Breast epithelium (tissue), 4 donors: ENCODE results near the gene NAV2. TPM values are rescaled to one million over a fixed set of nuclear protein-coding genes. Genes with fewer than 3 reads are reported as not detected.

Experiments
- DNase-seq, 2 donors: peaks; one replicate each; pipeline ENCODE4 v3.0.0-alpha.2; 2019; ENCODE audit warnings: low spot score in 2 of 2
- H3K27ac ChIP-seq, 2 donors: fragments of 200-600 bp; sonication (generic) in 1 of 2; one replicate each; pipeline ENCODE4 v1.5.1; 2016 to 2019; ENCODE audit warnings: mild to moderate bottlenecking in 1 of 2
- H3K27me3 ChIP-seq, 2 donors: fragments of 200-600 bp; sonication (generic) in 1 of 2; one replicate each; pipeline versions ENCODE4 v1.5.1 to v1.6.0; 2017 to 2019; ENCODE audit warnings: control low read depth in 1 of 2, mild to moderate bottlenecking in 1 of 2
- H3K36me3 ChIP-seq: fragments of 200-600 bp; one replicate; pipeline ENCODE4 v1.5.1; 2019
- H3K4me1 ChIP-seq, 2 donors: fragments of 200-600 bp; sonication (generic); one replicate each; pipeline ENCODE4 v1.5.1; 2016 to 2019; ENCODE audit warnings: control low read depth in 1 of 2
- H3K4me3 ChIP-seq, 3 donors: fragments of 200-600 bp; sonication (generic); 1 replicate in 2 of 3; 2 replicates in 1 of 3; pipeline ENCODE4 v1.5.1; 2016 to 2019; ENCODE audit warnings: mild to moderate bottlenecking in 3 of 3, moderate library complexity in 2 of 3
- H3K9me3 ChIP-seq, 2 donors: fragments of 200-600 bp; sonication (generic) in 1 of 2; one replicate each; pipeline ENCODE4 v1.5.1; 2016 to 2019; ENCODE audit warnings: control low read depth in 1 of 2
- POLR2A ChIP-seq: fragments of 450-650 bp; IDR thresholded peaks from one replicate; pipeline ENCODE4 v1.6.1; 2016; ENCODE audit warnings: antibody characterized with exemption, mild to moderate bottlenecking, moderate library complexity
- POLR2AphosphoS5 ChIP-seq, 3 donors: sonication (generic); formaldehyde crosslinking; IDR thresholded peaks; one replicate each; pipeline ENCODE4 v1.6.1; 2017; ENCODE audit warnings: antibody characterized with exemption in 3 of 3
- intact Hi-C: fragments of 100-400 bp; cut with DNase I; formaldehyde crosslinking; loops from one replicate; pipeline ENCODE4 v1.15.1; 2023; ENCODE audit warnings: low total_unique reads
- total RNA-seq, 3 donors: library from RNA; depleted of rRNA; stranded (reverse); fragments of >200 nt; gene quantifications; one replicate each; pipeline ENCODE4 v1.1.0, GENCODE V29; 2016
- TF ChIP-seq, protein P1 (sequence below), 3 donors: fragments of 450-650 bp; IDR thresholded peaks; one replicate each; pipeline ENCODE4 v1.5.1; 2016 to 2017; ENCODE audit warnings: antibody characterized with exemption in 3 of 3, mild to moderate bottlenecking in 3 of 3, moderate library complexity in 3 of 3

NAV2 gene
- total RNA-seq, 3 donors from 2014 or later = 28.2 to 61.8 (median 31.4) TPM

DNA sequence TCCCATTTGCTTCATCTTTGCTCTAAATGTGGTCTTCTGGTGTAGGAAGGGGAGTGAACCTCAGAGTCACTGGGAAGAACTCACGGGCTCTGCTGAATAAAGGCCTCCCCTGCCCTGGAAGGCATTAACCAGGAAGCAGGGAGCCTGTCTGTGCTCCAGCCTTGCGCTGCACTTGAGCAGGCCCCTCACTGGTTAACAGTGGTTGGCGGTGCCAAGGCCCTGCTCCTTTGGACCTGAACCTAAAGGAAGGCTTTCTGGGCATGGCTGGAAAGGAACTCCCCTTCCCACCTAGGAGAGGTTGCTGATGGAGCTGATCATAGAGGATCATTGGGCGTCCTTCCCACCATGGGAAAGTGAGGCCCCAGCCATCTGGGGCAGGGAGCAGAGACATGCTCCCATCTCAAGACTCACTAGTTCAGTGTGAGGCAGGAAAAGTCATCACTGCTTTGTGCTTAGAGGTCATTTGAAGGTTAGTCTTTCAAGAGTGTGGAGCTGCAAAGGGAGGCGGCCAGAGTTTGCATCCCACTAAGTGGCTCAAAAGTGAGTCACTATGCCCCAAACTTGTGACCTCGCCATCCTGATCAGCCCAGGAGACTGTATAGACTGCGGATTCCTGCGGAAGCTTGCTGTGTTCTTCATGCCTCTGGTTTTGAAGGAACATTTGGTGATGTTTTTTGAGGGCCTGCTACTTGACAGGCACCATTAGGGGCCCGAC is 397.3 kb downstream of the NAV2 start:
- Histone ChIP-seq H3K27me3 (no peaks in the 10 kb centered on the region), H3K4me1 (no peaks in the 10 kb centered on the region), H3K36me3 (no peaks in the 10 kb centered on the region), H3K27ac (no peak overlapping the region), H3K4me3 (no peak overlapping the region), H3K9me3 (no peaks in the 10 kb centered on the region)
- no peak for DNase-seq
- TF ChIP-seq, protein P1, sequence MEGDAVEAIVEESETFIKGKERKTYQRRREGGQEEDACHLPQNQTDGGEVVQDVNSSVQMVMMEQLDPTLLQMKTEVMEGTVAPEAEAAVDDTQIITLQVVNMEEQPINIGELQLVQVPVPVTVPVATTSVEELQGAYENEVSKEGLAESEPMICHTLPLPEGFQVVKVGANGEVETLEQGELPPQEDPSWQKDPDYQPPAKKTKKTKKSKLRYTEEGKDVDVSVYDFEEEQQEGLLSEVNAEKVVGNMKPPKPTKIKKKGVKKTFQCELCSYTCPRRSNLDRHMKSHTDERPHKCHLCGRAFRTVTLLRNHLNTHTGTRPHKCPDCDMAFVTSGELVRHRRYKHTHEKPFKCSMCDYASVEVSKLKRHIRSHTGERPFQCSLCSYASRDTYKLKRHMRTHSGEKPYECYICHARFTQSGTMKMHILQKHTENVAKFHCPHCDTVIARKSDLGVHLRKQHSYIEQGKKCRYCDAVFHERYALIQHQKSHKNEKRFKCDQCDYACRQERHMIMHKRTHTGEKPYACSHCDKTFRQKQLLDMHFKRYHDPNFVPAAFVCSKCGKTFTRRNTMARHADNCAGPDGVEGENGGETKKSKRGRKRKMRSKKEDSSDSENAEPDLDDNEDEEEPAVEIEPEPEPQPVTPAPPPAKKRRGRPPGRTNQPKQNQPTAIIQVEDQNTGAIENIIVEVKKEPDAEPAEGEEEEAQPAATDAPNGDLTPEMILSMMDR (IDR thresholded peaks at IDR 0.05) = no peak
- intact Hi-C loops = no loop called here

DNA sequence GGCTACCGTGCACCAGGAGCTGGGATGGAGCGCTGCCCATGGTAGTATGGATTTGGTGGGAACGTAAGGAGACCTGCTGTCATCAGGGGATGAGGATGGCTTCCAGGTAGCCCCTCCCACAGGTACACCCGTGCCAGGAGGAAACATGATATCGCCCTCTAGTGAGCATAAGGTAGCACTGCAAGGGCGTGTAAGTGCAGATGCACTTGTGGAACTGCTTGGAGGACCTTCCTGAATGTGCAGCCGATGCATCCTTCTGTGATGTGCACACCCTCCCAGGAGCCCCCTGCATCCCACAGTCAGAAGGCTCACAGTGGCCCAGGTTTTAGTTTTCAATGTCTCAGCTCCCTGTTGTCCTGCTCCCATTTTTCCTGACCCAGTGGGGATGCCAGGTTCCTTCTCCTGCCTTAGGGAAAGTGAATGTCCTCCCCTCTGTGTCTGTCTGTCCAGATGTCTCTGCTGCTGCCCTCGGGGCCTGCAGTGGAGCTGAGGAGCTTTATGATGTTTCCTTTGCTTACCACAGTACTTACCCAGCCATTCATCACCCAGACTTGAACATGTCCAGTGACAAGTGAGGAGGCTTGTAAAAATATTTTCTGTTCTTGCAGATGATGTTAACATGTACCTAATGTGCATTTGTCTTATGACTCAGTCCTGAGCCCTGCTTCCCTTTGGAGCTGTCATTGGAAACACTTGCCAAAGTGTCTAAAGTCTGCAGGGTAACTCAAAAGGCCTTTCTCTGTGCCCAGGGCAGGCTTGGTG is 398.5 kb downstream of the NAV2 start:
- no peaks in the 10 kb centered on the region for H3K27me3 ChIP-seq
- no peak overlapping the region for H3K4me3 ChIP-seq
- H3K9me3 ChIP-seq = no peaks in the 10 kb centered on the region
- intact Hi-C loops = no loop called here
- no peaks in the 10 kb centered on the region for H3K4me1 ChIP-seq
- no peak for TF ChIP-seq POLR2A
- TF ChIP-seq, protein P1 (IDR thresholded peaks at IDR 0.05) = peak; percentile 33 to 75 (median 62)
- peak in 1 of 2 donors; percentile 30 for DNase-seq
- H3K27ac ChIP-seq = peak overlapping the region; percentile 85 to 90
- H3K36me3 ChIP-seq = no peaks in the 10 kb centered on the region

DNA sequence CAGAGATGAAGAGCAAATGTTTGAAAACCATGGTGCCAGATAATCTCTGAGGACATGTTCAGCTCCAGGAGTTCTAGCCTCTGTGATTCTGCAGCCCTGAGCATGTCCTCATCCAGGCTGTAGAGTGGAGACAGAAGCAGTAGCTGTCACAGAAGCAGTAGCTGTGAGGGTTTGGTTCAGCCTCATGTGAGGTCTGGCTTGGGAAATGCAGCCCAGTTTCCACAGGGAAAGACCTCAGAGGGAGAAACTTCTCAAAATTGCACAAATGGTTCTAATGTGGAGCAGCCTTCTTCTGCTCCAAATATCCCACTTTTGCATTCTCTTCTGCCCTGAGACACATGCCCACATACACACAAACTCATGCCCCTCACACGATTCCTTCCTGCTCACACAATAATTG is 399.2 kb downstream of the NAV2 start:
- no peaks in the 10 kb centered on the region for H3K36me3 ChIP-seq
- H3K27me3 ChIP-seq = no peaks in the 10 kb centered on the region
- no peak for TF ChIP-seq POLR2A
- TF ChIP-seq, protein P1 (IDR thresholded peaks at IDR 0.05) = no peak
- TF ChIP-seq POLR2AphosphoS5 (IDR thresholded peaks at IDR 0.05) = no peak
- H3K27ac ChIP-seq = peak overlapping the region; percentile 85 to 90
- H3K9me3 ChIP-seq = no peaks in the 10 kb centered on the region
- H3K4me1 ChIP-seq = no peaks in the 10 kb centered on the region
- no peak for DNase-seq
- intact Hi-C loops = no loop called here
- no peak overlapping the region for H3K4me3 ChIP-seq

DNA sequence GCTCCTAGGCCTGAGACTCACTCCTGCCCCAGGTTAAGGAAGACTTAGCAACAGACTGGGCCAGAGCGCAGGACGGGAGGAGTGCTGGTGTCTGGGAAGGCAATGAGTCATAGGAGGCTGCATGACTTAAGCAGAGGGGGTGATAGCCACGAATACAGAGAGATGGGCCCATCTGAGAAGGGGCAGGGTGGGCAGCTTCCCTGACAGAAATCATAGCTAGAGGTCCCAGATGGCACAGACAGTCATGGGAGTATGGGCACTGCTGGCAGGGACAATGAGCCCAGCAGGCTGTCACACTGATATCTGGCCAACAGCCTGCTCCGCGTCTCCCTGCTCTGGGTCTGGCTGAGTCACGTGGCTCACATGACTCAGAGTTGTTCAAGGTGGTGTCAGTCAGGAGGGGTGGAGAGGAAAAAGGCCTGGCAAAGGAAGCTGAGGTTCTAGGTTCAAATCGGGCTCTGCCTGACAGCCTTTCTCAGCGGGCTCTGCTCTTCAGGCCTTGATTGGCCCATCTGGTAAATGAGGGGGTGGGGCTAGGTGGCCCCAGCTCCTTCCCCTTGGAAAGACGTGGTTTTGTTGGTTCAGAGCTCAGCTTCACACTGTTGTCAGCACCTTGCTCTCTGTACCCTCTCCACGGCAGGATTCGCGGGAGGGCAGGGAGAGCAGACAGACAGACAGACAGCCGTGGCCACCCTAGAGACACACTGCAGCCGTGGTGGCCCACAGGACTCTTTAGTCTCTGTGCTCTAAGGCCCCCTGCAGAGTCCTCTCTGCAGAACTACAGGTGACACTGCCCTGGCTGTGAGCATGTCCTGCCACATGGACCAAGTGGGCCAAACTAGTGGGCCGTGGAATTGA is 399.9 kb downstream of the NAV2 start:
- H3K27me3 ChIP-seq = no peaks in the 10 kb centered on the region
- H3K27ac ChIP-seq = peak overlapping the region; percentile 85 to 90
- TF ChIP-seq, protein P1 (IDR thresholded peaks at IDR 0.05) = no peak
- no peak for TF ChIP-seq POLR2A
- TF ChIP-seq POLR2AphosphoS5 (IDR thresholded peaks at IDR 0.05) = peak in 2 of 3 donors; percentile 47 to 50
- peak overlapping the region in 1 of 3 donors; percentile 52 for H3K4me3 ChIP-seq
- no peaks in the 10 kb centered on the region for H3K36me3 ChIP-seq
- no peaks in the 10 kb centered on the region for H3K9me3 ChIP-seq
- DNase-seq = peak; percentile 65 to 75
- intact Hi-C loops = no loop called here
- H3K4me1 ChIP-seq = no peaks in the 10 kb centered on the region
